WTC11 (cell line): ENCODE data around the gene MRO.

Source experiments
- ETV6 ChIP-seq: sonication (generic); formaldehyde crosslinking; IDR thresholded peaks from 2 replicates; pipeline ENCODE4 v1.8.1; 2022; ENCODE audit warnings: mild to moderate bottlenecking, missing genetic modification reagents
- FOXK1 ChIP-seq: sonication (generic); formaldehyde crosslinking; IDR thresholded peaks from 2 replicates; pipeline ENCODE4 v1.8.0; 2022; ENCODE audit warnings: mild to moderate bottlenecking, moderate library complexity, missing genetic modification reagents
- GABPB1 ChIP-seq: sonication (generic); formaldehyde crosslinking; IDR thresholded peaks from 2 replicates; pipeline ENCODE4 v1.8.1; 2023; ENCODE audit warnings: mild to moderate bottlenecking, missing genetic modification reagents
- RELA ChIP-seq: sonication (generic); formaldehyde crosslinking; IDR thresholded peaks from 2 replicates; pipeline ENCODE4 v1.8.1; 2022; ENCODE audit warnings: missing genetic modification reagents, mild to moderate bottlenecking, borderline replicate concordance
- RORB ChIP-seq: fragments of 250-450 bp; sonication (Bioruptor Pico); IDR thresholded peaks from 2 replicates; pipeline ENCODE4 v1.9.0; 2021; ENCODE audit warnings: mild to moderate bottlenecking
- SP1 ChIP-seq: sonication (generic); formaldehyde crosslinking; conservative IDR thresholded peaks from 2 replicates; pipeline ENCODE4 v1.8.1; 2022; ENCODE audit warnings: missing genetic modification reagents
- TEAD4 ChIP-seq: sonication (generic); formaldehyde crosslinking; IDR thresholded peaks from 2 replicates; pipeline ENCODE4 v1.8.0; 2022; ENCODE audit warnings: mild to moderate bottlenecking, missing genetic modification reagents
- TF ChIP-seq, protein P1 (sequence below): sonication (generic); formaldehyde crosslinking; IDR thresholded peaks from 2 replicates; pipeline ENCODE4 v1.8.1; 2023; ENCODE audit warnings: mild to moderate bottlenecking, missing genetic modification reagents, borderline replicate concordance
- TF ChIP-seq, protein P2 (sequence below): sonication (generic); formaldehyde crosslinking; conservative IDR thresholded peaks from 2 replicates; pipeline ENCODE4 v1.8.1; 2022; ENCODE audit warnings: mild to moderate bottlenecking, missing genetic modification reagents
- TF ChIP-seq, protein P3 (sequence below): fragments of 200-600 bp; IDR thresholded peaks from 2 replicates; pipeline ENCODE4 v1.8.0; 2022; ENCODE audit warnings: antibody characterized with exemption
- TF ChIP-seq, protein P4 (sequence below): sonication (generic); formaldehyde crosslinking; IDR thresholded peaks from 2 replicates; pipeline ENCODE4 v1.8.1; 2023; ENCODE audit warnings: mild to moderate bottlenecking, missing genetic modification reagents
- TF ChIP-seq, protein P5 (sequence below): sonication (generic); formaldehyde crosslinking; IDR thresholded peaks from 2 replicates; pipeline ENCODE4 v1.8.1; 2023; ENCODE audit warnings: mild to moderate bottlenecking, missing genetic modification reagents
- TF ChIP-seq, protein P6 (sequence below): sonication (generic); formaldehyde crosslinking; IDR thresholded peaks from 2 replicates; pipeline ENCODE4 v1.8.0; 2022; ENCODE audit warnings: missing genetic modification reagents

DNA sequence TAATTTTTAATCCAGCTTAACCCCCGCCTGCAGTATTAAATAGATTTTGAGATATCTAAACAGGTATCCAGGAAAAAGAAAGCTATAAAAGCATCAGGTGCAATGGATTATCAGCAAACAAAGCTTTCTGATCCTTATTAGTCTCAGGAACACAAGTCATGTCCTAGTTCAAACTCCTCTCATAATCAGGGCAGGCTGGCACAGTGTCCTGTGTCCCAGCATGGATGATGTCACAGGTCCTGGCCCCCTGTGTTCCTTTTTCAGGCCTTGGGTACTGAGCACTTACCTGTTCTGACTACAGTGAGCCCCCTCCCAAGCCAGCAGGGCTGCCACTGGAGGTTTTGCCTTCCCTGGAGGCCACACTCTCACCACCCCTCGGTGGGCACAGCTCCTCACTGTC is 19.5 kb upstream of the MRO start:
- TF ChIP-seq GABPB1 (CRISPR knock-in tag) (no peak), TEAD4 (CRISPR knock-in tag) (no peak), RORB (CRISPR knock-in tag) (no peak), ETV6 (no peak), RELA (CRISPR knock-in tag) (no peak), SP1 (CRISPR knock-in tag) (no peak), FOXK1 (CRISPR knock-in tag) (no peak)
- TF ChIP-seq, protein P1, sequence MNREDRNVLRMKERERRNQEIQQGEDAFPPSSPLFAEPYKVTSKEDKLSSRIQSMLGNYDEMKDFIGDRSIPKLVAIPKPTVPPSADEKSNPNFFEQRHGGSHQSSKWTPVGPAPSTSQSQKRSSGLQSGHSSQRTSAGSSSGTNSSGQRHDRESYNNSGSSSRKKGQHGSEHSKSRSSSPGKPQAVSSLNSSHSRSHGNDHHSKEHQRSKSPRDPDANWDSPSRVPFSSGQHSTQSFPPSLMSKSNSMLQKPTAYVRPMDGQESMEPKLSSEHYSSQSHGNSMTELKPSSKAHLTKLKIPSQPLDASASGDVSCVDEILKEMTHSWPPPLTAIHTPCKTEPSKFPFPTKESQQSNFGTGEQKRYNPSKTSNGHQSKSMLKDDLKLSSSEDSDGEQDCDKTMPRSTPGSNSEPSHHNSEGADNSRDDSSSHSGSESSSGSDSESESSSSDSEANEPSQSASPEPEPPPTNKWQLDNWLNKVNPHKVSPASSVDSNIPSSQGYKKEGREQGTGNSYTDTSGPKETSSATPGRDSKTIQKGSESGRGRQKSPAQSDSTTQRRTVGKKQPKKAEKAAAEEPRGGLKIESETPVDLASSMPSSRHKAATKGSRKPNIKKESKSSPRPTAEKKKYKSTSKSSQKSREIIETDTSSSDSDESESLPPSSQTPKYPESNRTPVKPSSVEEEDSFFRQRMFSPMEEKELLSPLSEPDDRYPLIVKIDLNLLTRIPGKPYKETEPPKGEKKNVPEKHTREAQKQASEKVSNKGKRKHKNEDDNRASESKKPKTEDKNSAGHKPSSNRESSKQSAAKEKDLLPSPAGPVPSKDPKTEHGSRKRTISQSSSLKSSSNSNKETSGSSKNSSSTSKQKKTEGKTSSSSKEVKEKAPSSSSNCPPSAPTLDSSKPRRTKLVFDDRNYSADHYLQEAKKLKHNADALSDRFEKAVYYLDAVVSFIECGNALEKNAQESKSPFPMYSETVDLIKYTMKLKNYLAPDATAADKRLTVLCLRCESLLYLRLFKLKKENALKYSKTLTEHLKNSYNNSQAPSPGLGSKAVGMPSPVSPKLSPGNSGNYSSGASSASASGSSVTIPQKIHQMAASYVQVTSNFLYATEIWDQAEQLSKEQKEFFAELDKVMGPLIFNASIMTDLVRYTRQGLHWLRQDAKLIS (CRISPR knock-in tag), result no peak
- TF ChIP-seq, protein P2, sequence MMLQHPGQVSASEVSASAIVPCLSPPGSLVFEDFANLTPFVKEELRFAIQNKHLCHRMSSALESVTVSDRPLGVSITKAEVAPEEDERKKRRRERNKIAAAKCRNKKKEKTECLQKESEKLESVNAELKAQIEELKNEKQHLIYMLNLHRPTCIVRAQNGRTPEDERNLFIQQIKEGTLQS (CRISPR knock-in tag), result no peak
- TF ChIP-seq, protein P3, sequence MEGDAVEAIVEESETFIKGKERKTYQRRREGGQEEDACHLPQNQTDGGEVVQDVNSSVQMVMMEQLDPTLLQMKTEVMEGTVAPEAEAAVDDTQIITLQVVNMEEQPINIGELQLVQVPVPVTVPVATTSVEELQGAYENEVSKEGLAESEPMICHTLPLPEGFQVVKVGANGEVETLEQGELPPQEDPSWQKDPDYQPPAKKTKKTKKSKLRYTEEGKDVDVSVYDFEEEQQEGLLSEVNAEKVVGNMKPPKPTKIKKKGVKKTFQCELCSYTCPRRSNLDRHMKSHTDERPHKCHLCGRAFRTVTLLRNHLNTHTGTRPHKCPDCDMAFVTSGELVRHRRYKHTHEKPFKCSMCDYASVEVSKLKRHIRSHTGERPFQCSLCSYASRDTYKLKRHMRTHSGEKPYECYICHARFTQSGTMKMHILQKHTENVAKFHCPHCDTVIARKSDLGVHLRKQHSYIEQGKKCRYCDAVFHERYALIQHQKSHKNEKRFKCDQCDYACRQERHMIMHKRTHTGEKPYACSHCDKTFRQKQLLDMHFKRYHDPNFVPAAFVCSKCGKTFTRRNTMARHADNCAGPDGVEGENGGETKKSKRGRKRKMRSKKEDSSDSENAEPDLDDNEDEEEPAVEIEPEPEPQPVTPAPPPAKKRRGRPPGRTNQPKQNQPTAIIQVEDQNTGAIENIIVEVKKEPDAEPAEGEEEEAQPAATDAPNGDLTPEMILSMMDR, result no peak
- TF ChIP-seq, protein P4, sequence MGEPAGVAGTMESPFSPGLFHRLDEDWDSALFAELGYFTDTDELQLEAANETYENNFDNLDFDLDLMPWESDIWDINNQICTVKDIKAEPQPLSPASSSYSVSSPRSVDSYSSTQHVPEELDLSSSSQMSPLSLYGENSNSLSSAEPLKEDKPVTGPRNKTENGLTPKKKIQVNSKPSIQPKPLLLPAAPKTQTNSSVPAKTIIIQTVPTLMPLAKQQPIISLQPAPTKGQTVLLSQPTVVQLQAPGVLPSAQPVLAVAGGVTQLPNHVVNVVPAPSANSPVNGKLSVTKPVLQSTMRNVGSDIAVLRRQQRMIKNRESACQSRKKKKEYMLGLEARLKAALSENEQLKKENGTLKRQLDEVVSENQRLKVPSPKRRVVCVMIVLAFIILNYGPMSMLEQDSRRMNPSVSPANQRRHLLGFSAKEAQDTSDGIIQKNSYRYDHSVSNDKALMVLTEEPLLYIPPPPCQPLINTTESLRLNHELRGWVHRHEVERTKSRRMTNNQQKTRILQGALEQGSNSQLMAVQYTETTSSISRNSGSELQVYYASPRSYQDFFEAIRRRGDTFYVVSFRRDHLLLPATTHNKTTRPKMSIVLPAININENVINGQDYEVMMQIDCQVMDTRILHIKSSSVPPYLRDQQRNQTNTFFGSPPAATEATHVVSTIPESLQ (CRISPR knock-in tag), result no peak
- TF ChIP-seq, protein P5, sequence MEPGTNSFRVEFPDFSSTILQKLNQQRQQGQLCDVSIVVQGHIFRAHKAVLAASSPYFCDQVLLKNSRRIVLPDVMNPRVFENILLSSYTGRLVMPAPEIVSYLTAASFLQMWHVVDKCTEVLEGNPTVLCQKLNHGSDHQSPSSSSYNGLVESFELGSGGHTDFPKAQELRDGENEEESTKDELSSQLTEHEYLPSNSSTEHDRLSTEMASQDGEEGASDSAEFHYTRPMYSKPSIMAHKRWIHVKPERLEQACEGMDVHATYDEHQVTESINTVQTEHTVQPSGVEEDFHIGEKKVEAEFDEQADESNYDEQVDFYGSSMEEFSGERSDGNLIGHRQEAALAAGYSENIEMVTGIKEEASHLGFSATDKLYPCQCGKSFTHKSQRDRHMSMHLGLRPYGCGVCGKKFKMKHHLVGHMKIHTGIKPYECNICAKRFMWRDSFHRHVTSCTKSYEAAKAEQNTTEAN (CRISPR knock-in tag), result no peak
- TF ChIP-seq, protein P6, sequence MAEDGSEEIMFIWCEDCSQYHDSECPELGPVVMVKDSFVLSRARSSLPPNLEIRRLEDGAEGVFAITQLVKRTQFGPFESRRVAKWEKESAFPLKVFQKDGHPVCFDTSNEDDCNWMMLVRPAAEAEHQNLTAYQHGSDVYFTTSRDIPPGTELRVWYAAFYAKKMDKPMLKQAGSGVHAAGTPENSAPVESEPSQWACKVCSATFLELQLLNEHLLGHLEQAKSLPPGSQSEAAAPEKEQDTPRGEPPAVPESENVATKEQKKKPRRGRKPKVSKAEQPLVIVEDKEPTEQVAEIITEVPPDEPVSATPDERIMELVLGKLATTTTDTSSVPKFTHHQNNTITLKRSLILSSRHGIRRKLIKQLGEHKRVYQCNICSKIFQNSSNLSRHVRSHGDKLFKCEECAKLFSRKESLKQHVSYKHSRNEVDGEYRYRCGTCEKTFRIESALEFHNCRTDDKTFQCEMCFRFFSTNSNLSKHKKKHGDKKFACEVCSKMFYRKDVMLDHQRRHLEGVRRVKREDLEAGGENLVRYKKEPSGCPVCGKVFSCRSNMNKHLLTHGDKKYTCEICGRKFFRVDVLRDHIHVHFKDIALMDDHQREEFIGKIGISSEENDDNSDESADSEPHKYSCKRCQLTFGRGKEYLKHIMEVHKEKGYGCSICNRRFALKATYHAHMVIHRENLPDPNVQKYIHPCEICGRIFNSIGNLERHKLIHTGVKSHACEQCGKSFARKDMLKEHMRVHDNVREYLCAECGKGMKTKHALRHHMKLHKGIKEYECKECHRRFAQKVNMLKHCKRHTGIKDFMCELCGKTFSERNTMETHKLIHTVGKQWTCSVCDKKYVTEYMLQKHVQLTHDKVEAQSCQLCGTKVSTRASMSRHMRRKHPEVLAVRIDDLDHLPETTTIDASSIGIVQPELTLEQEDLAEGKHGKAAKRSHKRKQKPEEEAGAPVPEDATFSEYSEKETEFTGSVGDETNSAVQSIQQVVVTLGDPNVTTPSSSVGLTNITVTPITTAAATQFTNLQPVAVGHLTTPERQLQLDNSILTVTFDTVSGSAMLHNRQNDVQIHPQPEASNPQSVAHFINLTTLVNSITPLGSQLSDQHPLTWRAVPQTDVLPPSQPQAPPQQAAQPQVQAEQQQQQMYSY, result no peak
